Left kidney (tissue), 2 donors: Measurements from ENCODE around the gene ABCD3. TPM values are rescaled to one million over a fixed set of nuclear protein-coding genes. Genes with fewer than 3 reads are reported as not detected.
A peak's percentile ranks its signal among the peaks of the same experiment; 100 is the strongest.

Experiments used
- DNase-seq: peaks from one replicate; pipeline ENCODE4 v3.0.0-alpha.2; 2013
- polyA plus RNA-seq: library from polyadenylated mRNA; unstranded; fragments of 120-200 nt; gene quantifications from one replicate; pipeline ENCODE4 v1.2.1, GENCODE V29; 2013; ENCODE audit not compliant: insufficient read length

Gene ABCD3
- polyA plus RNA-seq, 1 donor, result 76.7 TPM

DNA sequence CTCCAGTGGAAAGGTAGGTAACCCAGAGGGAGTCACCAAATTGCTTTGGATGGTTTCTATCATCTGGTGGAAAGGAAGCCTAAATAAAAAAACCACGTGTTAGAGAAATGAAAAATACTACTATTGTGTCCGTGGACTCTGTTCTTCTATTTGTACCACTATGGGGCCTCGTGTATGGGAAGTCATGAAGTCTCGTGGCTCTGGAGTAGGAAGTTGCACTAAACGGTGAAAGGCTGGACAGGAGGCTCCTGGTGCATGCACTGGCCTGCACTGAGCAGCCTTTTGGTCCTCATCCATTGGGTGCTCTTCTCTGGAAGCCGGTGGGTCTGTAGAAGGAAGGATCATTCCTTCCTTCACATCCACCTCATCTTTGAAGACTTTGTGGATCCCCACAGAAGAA lies 106.3 kb downstream of the ABCD3 start:
- no peak for DNase-seq

DNA sequence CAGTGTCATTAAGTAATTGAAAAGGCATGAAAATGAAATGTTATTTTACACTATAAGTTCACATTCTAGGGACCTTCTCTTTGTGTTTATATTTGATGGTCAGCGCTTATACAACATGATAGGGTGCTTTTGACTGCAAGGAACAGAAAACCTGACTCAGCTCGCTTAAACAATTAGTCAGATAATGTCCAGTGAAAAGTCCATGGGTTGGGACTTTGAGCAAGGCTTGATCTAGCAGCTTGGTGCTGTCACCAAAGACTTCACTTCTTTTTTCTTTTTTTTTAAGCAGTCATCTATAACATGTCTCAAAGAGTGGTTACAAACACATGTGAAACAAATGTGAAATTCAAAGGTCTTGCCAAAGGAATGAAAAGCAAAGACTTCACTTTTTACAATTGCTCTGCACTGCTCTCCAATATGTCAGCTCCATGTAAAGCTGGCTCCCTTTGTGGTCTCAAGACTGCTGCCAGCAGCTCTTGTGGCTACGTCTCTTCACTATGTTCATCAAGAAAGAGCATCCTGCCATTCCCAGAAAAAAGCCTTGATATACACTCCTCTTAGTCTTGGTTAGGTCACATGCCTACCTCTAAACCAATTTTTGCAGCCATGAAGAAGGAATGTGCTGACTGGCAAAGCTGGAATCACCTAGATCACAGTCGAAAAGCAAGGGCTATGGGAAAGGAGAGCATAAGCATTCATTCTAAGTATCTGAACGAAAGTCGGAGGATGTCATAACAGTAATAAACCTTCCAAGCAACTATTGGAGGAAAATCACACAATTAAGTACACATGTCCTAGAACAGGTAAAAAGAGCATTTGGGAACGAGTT lies 108.2 kb downstream of the ABCD3 start:
- DNase-seq, result no peak

DNA sequence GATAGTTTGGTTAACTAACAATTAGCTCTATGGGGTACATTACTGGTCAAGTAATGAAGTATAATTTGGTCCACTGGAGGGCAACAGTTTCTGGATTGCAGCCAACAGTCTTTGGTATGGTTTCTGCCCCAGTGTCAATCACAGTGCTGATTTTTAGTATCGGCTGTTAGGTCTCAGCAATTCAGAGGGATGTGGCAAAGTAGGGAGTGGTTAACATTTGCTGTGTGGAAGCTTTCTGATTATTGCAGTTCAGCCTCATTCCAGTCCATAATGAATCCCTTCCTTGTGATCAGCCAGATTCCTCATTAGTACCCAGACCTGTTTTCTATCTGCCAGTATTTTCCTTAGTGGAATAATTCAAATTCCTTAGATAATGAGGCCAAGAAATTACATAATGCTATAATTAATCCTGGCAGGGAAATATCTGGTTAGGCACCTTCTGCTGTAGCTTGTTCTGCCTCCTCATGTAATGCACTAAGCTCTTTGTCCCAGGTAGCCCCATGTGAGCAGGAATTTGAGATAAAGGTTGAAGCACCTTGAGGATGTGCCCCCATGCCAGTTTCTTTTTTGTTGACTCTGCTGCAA lies 109.3 kb downstream of the ABCD3 start:
- DNase-seq, result no peak

DNA sequence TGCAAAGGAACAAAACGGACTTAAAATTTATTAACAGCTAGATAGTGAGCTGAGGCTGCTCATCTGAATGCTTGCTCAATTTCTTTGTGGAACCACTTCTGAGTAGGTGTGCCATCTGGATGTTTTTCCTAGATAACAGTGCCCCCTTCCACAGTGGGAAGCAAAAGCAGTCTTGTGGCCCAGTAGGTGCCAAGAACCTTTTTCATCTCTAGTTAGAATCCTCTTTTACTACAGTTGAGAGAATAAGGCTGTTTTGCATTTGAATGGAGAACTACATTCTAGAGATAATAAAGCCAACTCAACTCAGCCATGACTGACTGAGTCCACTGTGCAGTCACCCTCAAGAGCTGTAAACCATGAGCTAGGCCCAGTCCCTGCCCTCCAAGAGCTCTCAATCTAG lies 110.1 kb downstream of the ABCD3 start:
- DNase-seq, result no peak

DNA sequence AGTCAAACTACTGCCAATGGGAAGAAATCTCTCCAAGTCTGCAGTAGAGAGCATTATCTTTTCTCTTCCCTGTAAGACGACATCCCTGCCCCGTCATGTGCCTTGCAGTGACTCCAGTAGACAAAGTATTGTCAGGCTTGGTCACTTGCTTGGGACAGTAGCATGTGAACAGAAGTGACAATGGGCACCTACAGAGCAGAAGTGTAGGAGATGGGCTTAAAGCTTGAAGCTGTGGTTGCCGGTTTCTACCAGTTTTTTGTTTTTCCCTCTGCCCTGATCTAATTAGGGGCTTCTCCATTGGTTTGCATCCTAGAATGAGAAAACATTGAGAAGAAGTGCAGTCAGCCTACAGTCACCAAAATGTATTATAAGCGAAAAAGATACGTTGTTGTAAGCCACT lies 110.6 kb downstream of the ABCD3 start:
- DNase-seq, result no peak

DNA sequence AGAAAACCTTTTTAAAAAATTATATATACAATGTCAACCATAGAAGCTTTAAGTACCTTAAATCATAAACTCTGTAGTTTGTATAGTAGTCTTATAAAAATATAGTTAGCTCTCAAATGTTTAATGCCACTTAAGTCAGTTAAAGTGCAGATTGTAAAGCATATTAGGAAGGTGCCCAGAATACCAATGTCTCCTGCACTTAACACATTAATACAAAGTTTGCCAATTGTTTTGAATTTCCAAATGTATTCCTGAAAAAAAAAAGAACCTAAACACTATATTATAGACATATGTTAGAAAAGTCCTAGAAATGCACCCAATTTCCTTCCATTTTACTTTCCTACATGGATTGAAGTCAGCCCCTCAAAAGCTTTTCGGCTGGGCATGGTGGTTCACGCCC lies 111.2 kb downstream of the ABCD3 start:
- no peak for DNase-seq

DNA sequence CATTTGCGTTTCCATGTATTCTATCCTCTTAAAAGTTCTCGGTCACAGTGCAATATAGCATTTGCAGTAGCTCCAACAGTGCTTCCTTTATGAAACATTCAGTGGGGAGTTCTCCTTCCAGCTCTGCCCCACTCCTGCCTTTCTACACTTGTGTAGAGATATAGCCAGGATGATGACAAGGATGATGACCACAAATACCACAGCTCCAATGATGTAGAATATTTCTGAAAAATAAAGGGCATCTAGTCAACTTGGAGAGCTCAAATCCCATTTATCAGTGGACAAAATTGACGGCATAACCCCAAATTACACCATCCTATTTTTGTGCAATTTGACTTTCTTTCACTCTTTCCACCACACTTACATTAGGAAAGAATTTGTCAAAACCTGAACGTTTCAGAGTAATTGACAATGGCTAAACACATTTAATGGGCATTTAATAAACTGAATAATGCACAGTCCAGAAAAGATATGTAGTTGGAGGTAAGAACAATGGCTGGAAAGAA lies 112.2 kb downstream of the ABCD3 start:
- DNase-seq, result no peak

DNA sequence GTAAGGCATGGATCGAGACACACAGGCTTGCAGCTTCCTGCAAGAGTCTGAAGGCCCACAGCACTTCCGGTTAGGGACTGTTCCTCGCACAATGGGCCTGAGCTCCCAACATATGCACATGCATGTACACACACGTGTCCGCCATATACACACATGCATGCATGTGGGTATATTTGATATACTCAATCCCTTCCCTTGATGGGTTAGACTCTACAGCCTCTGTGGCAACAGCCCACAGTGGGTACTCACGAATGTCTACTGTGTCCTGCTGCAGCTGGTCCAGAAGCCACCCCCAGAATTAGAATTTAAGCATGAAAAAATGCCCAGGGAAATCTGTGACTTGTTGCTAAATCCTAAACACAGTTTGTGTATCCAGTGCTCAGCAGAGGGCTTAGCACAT lies 113.5 kb downstream of the ABCD3 start:
- DNase-seq, result no peak

DNA sequence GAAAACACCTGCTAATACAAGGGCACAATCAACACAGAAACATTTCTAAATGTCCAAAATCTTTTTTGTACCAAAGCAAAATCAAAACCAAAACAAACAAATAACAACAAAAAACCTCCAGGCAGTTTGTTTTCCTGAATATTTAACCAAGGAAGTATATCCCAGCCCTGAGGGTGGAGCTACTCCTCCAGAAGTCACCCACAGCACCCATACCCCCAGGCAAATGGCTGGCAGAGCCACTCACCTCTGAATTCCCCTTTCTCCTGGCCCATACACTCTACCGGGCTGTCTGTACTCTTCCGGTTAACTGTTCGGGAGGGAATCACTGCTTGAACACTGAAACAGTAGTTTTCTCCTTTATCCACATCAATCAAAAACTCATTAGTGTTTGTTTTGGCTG lies 113.9 kb downstream of the ABCD3 start:
- DNase-seq, result no peak

DNA sequence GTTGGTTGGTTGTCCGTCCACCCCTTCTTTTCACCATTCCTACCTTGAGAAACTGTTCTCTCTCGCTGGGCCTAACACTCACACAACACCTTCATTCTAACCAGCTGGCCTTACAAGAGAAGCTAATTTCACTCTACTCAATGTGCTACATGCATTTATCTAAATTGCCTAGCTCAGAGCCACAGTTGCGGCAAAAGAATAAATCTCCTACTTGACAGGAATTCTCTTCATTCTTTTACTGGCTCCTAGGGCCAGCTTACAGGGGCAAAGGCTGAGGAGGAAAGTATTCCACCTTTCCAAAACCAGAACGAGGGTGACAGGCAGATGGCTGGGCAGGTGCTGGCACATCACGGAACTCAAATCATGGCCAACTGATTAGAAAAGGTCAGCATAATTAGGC lies 116.9 kb downstream of the ABCD3 start:
- DNase-seq, result no peak

DNA sequence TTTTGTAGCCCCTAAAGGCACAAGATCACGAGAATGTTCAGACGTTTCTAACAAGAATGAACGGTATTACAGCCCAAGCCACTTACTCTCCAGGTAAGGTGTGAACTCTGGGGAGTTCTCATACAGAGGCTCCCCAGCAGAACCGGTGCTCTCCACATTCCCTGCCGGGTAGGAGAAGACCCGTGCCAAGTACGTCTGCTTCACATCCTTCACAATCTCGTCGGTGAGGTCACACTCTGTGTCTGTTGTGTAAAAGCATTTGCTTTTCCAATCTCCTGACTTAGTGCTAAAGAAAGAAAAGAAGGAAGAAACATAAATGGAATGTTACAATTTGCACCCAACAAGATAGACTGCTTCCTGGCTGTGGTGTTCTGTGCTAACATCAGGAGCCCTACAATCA lies 117.7 kb downstream of the ABCD3 start:
- no peak for DNase-seq

DNA sequence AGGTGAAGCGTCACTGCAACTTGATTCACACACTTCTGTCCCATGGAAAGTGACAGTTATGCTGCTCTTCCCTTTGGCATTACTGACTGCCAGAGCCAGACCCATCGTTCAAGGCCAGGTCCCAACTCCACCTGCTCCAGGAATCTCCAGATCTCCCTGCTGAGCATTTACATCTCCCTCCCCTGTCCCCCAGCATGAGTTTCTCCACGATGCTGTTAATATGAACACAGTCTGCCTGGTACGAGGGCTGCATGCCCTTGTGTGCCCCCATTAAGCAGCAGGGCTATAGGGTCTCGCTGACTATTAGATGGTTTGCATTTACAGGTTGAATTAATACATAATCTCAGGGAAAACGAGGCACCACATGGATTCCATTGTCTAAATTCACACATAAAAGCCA lies 119.1 kb downstream of the ABCD3 start:
- no peak for DNase-seq

DNA sequence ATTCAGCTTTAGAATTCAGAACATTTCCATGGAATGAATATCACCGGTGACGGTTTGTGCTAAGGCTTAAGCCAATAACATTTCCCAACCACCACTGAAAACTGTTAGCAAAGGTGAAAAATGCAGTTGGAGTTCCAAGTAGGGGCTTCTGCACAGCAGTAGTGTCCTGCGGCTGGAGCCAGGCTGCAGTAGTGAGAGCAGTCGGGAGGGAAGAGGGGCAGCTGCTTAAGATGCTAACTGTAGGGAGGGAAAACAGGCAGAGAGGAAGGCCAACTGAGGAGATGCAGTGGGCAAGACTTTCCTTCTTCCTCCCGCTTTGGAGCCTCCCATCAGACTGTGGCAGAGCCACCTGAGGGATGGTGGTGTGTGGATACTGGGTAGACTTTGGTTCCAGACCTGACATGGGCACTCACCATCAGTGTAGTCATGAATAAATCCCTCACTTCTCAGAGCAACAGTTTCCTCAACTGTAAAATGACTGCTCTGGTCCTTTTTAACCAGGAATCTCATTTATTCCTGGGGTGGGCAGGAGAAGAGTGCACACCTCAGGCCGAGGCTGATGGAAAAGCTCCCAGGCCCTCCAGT lies 120.1 kb downstream of the ABCD3 start:
- DNase-seq, result no peak

DNA sequence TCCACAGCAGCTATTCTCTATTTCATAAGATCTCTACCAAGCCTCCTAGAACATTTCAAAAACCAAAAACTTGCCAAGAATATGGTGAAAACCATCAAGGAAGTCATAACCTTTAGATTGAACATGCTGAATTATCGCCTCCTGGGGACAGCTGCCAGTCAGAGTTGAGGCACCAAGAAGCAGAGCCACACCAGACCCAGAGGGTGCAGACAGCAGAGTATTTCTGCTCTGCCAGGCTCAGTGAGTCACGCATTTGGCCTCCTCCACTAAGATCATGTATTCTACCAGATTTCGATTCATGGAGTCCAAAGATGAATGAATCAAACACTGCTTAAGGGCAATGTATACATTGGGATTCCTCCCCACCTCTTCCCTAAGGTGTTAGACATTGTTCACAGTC lies 121.3 kb downstream of the ABCD3 start:
- DNase-seq, result no peak

DNA sequence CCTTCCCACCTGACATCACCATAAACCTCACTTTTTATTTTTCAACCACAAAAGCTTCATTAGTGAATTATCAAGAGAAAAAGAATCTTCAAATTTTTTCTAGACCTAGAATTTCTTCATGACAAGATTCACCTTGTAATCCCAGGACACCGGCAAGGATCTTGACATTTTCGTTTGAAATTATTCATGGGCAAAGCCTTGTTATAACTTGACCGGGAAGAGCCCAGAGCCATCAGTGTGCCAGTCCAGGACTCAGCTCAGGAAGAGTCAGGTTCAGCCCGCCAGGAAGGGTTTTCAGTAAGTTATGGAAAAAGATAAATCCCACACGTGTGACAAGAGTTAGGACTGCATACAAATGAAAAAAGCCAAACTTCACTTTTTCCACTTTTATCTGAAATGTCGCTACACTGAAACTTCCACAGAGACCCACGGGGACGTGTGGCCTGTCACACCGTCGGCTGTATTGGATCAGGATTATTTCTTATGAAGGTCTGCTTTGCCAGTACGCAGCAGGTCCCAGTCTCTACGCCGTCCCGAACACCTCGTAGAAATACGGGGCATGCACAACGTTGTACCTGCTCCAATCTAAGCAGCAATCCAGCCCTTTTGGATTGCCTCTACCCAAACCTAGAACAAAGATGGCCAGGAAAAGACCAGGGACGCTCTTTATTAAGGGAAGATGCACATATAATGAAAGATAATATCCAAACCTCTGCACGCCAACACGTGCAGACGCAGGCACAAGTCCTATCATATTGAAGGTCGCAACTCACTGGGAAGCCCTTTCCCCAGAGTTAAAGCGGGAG lies 122.5 kb downstream of the ABCD3 start:
- DNase-seq, result no peak

DNA sequence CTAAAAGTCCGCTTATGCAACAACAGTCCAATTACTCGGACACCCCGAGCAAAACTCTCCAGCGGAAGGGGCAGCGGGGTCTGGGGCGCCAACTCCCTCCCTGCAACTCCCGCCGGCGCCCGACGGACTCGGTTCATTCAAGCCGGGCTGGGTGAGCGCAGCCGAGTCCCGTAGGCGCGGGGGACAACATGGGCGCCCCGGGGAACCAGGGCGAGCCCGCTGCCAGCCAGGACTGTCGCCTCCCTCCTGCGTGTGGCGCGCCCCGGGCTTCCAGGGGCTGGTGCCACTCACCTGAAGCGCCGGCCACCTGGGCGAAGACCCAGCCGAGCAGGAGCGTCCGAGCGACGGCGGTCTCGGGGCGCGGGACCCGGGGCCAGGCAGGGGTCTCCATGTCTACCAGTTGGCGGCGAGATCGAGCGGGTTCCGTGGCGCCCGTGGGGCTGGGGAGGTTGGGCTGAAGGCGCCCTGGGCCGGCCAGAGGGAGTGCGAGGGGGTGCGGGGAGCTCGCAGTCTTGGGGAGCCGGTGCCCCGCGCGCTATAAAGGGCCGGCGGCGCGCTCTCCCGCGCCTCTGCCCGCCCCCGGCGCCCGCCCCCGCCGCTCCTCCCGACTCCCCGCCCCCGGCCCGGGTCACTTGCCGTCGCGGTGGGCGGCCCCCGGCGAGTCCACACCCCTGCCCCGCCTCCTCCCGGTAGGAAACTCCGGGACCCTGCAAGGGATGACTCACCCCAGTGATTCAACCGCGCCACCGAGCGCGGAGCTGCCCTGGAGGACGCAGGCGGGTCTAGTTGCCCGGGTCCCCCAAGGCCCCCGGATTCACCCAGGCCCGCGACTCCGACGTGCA lies 123.3 kb downstream of the ABCD3 start, which contains the start of gene F3:
Gene F3 (minus strand): TSS at position 514 of the 842 bp plus-strand sequence. CDS start 123 bp downstream, at position 391.
- peak; percentile 83 for DNase-seq

DNA sequence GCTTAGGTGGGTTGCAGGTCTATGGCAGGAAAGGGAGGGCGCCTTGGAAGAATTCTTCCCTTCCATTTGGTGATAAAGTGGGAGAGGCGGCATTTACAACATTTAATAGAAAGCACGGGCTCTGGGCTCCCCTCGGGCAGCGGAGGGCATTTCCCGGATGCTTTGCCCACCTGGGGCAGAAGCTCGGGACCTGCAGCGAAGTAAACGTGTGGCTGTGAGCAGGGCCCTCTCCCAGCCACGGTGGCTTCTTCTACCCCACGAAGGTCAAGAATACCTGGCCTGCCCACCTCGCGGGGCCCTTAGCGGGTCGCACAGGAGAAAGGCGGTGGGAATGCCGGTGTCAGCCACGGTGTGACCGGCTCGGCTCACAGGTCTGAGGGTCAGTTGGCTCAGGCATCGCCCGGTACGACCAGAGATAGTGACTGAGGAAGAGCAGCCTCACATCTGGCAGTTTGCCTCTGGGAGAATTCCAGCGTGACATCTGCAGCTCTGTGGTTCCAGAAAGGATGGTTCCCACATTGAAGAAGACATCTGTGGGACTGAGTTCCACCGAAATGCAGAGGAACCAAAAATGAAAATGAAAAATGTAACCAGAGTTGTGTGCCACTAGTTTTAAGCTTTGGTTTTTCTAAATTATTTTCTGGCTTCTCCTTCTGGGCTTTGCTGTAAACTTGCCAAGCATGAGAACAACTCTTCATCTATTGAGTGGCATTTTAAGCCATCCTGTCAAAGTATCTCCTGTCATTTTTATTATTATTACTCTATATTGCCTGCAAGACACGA lies 124.1 kb downstream of the ABCD3 start:
- no peak for DNase-seq

DNA sequence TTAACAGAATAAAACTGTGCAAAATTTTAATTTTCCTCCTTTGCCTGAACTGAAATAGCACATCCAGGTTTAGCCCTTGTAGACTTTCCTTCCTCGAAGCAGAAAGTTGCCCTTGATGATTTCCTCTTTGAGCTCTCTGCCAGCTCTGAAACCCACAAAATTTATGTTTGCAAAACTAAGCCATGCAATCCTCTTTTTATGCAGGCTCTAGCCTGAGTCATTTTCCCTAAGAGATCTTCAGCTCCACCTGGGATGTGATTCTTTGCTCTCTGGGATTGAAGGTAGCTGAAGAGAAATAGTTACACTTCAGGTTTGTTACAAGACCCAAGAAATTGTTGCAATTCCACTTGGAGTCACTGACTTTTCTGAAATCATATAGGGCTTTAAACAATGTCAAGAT lies 124.8 kb downstream of the ABCD3 start:
- DNase-seq, result no peak

DNA sequence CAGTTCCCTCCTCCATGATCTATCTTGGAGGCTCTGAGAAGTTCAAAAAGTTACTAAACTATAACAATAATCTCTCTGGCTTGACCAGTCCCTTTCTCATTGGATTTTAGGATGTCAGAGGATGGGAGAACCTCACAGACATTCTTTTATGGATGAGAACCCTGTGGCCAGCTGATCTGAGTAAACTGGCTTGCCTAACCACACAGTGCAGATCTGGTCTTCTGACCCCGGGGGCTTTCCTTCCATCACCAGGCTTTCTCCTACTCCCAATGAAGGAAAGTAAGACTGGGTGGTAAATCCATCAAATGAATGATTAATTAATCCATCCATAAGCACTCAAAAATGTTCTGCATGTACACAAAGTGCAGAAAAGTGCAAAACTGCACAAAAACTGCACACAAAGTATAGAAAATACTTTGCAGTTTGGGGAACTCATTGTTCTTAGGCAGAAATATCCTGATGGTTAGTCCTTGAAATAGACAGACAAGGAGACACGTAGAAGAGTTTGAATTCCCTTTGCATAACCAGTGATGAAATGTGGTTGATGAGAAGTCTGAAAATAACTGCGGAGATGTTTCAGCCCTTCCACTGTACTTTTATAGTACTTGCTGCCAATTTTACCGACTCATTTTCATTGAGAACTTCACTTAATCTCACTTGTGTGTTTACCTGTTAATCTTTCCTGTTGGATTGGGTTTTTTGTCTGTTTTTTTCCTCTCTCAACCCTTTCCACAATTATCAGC lies 125.9 kb downstream of the ABCD3 start:
- DNase-seq, result no peak
